NT2/D1 (cell line): ENCODE measurements around the gene DCBLD2.

Source experiments
- DNase-seq: peaks from one replicate; pipeline ENCODE4 v3.0.0-alpha.2; 2011; ENCODE audit warnings: low read depth, low spot score
- H3K27me3 ChIP-seq: 2 replicates; pipeline ENCODE4 v1.6.0; 2011; ENCODE audit warnings: mild to moderate bottlenecking; ENCODE audit not compliant: insufficient read length, insufficient read depth
- H3K36me3 ChIP-seq: 2 replicates; pipeline ENCODE4 v1.6.1; 2011; ENCODE audit warnings: mild to moderate bottlenecking, low read length, mixed read lengths; ENCODE audit not compliant: insufficient read depth, insufficient read length
- H3K4me1 ChIP-seq: 2 replicates; pipeline ENCODE4 v1.5.1; 2011; ENCODE audit not compliant: insufficient read depth, insufficient read length
- H3K4me3 ChIP-seq: 2 replicates; pipeline ENCODE4 v1.5.1; 2011; ENCODE audit warnings: low read depth; ENCODE audit not compliant: insufficient read length
- H3K9ac ChIP-seq: 2 replicates; pipeline ENCODE4 v1.6.0; 2011; ENCODE audit warnings: low read depth; ENCODE audit not compliant: insufficient read length
- H3K9me3 ChIP-seq: 2 replicates; pipeline ENCODE4 v1.5.1; 2011; ENCODE audit warnings: mild to moderate bottlenecking, low read length; ENCODE audit not compliant: insufficient read depth
- SUZ12 ChIP-seq: IDR thresholded peaks from 2 replicates; pipeline ENCODE4 v1.6.1; 2011; ENCODE audit not compliant: insufficient read length, insufficient read depth; ENCODE audit errors: extremely low read depth
- YY1 ChIP-seq: IDR thresholded peaks from 2 replicates; pipeline ENCODE4 v1.6.1; 2011; ENCODE audit not compliant: insufficient read length, insufficient read depth
- ZNF274 ChIP-seq: IDR thresholded peaks from 2 replicates; pipeline ENCODE4 v1.6.1; 2011; ENCODE audit warnings: mild to moderate bottlenecking, low read depth, low read length

The DCBLD2 gene

GRCh38 chr3:98901392-98902350 is at the start of gene DCBLD2:
Gene DCBLD2, minus strand, starts transcription at chr3:98901695. Its CDS starts 369 bp downstream, at chr3:98901326.
- Histone ChIP-seq H3K27me3 (no peaks in the 10 kb centered on the region), H3K4me3 (peak within 1 kb of the TSS; percentile 92), H3K9me3 (no peaks in the 10 kb centered on the region), H3K36me3 (peaks cover 3% of the 10 kb centered on the region), H3K4me1 (no peaks in the 10 kb centered on the region), H3K9ac (peak within 1 kb of the TSS; percentile 96)
- peak; percentile 98 for DNase-seq
- TF ChIP-seq YY1, result no peak
- no peak for TF ChIP-seq SUZ12
- no peak for TF ChIP-seq ZNF274

GRCh38 chr3:98945666-98946065 is 44.2 kb upstream of the DCBLD2 start:
- Histone ChIP-seq H3K4me1 (no peaks in the 10 kb centered on the region), H3K9me3 (no peaks in the 10 kb centered on the region), H3K4me3 (no peak overlapping the region), H3K36me3 (no peaks in the 10 kb centered on the region), H3K9ac (no peak overlapping the region), H3K27me3 (no peaks in the 10 kb centered on the region)
- no peak for TF ChIP-seq ZNF274
- no peak for TF ChIP-seq SUZ12
- TF ChIP-seq YY1, result no peak
- DNase-seq, result no peak

GRCh38 chr3:98945101-98945524 is 43.6 kb upstream of the DCBLD2 start:
- DNase-seq, result no peak
- Histone ChIP-seq H3K4me3 (no peak overlapping the region), H3K27me3 (no peaks in the 10 kb centered on the region), H3K9me3 (no peaks in the 10 kb centered on the region), H3K9ac (no peak overlapping the region), H3K36me3 (no peaks in the 10 kb centered on the region), H3K4me1 (no peaks in the 10 kb centered on the region)
- TF ChIP-seq ZNF274 (no peak), SUZ12 (no peak), YY1 (no peak)

GRCh38 chr3:98930413-98930812 is 28.9 kb upstream of the DCBLD2 start:
- Histone ChIP-seq H3K36me3 (no peaks in the 10 kb centered on the region), H3K4me3 (no peak overlapping the region), H3K9ac (no peak overlapping the region), H3K9me3 (no peaks in the 10 kb centered on the region), H3K27me3 (no peaks in the 10 kb centered on the region), H3K4me1 (no peaks in the 10 kb centered on the region)
- no peak for TF ChIP-seq ZNF274
- TF ChIP-seq YY1, result no peak
- TF ChIP-seq SUZ12, result no peak
- DNase-seq, result no peak

- DNase-seq, result no peak
These were observed 20.5 kb upstream of the DCBLD2 start for GRCh38 chr3:98921957-98922356.

GRCh38 chr3:98920166-98920565 is 18.7 kb upstream of the DCBLD2 start:
- Histone ChIP-seq H3K9me3 (no peaks in the 10 kb centered on the region), H3K27me3 (no peaks in the 10 kb centered on the region), H3K9ac (no peak overlapping the region), H3K4me3 (no peak overlapping the region), H3K4me1 (no peaks in the 10 kb centered on the region), H3K36me3 (no peaks in the 10 kb centered on the region)
- no peak for DNase-seq
- no peak for TF ChIP-seq ZNF274
- TF ChIP-seq YY1, result no peak
- no peak for TF ChIP-seq SUZ12

More at GRCh38 chr3:98921957-98922356, 20.5 kb upstream of the DCBLD2 start:
- H3K4me1 ChIP-seq, result no peaks in the 10 kb centered on the region
- TF ChIP-seq ZNF274 (no peak), YY1 (no peak), SUZ12 (no peak)
- H3K27me3 ChIP-seq, result no peaks in the 10 kb centered on the region
- H3K36me3 ChIP-seq, result no peaks in the 10 kb centered on the region
- H3K9ac ChIP-seq, result no peak overlapping the region
- no peak overlapping the region for H3K4me3 ChIP-seq
- no peaks in the 10 kb centered on the region for H3K9me3 ChIP-seq

- H3K4me1 ChIP-seq, result no peaks in the 10 kb centered on the region
These were observed 17.1 kb upstream of the DCBLD2 start for GRCh38 chr3:98918586-98918985.

More at GRCh38 chr3:98918586-98918985, 17.1 kb upstream of the DCBLD2 start:
- TF ChIP-seq SUZ12, result no peak
- TF ChIP-seq YY1, result no peak
- TF ChIP-seq ZNF274, result no peak
- Histone ChIP-seq H3K9ac (no peak overlapping the region), H3K36me3 (no peaks in the 10 kb centered on the region), H3K9me3 (no peaks in the 10 kb centered on the region), H3K4me3 (no peak overlapping the region), H3K27me3 (no peaks in the 10 kb centered on the region)
- DNase-seq, result no peak
